GM13976 (cell line): ENCODE measurements around the gene SCN7A.

ENCODE experiments used
- DNase-seq: peaks from one replicate; pipeline ENCODE4 v3.0.0; 2012; ENCODE audit warnings: low spot score
- CTCF ChIP-seq: IDR thresholded peaks from 2 replicates; pipeline ENCODE4 v1.5.1; 2012; ENCODE audit warnings: borderline replicate concordance, mild to moderate bottlenecking; ENCODE audit not compliant: insufficient read depth; ENCODE audit errors: extremely low read depth, missing control alignments, control extremely low read depth
- in situ Hi-C: fragments of 300-500 bp; cut with MboI; formaldehyde crosslinking; loops from one replicate; pipeline ENCODE4 v1.12.0; 2022; ENCODE audit warnings: low sequenced_read_pairs, mixed read lengths, inconsistent platforms; ENCODE audit not compliant: unreplicated experiment

SCN7A gene

GRCh38 chr2:166406374-166406773, 87.7 kb downstream of the SCN7A start:
- no peak for TF ChIP-seq CTCF
- in situ Hi-C loops, result no loop called here
- DNase-seq, result no peak

GRCh38 chr2:166405569-166405926, 88.5 kb downstream of the SCN7A start:
- TF ChIP-seq CTCF, result no peak
- in situ Hi-C loops, result no loop called here
- no peak for DNase-seq

DNA sequence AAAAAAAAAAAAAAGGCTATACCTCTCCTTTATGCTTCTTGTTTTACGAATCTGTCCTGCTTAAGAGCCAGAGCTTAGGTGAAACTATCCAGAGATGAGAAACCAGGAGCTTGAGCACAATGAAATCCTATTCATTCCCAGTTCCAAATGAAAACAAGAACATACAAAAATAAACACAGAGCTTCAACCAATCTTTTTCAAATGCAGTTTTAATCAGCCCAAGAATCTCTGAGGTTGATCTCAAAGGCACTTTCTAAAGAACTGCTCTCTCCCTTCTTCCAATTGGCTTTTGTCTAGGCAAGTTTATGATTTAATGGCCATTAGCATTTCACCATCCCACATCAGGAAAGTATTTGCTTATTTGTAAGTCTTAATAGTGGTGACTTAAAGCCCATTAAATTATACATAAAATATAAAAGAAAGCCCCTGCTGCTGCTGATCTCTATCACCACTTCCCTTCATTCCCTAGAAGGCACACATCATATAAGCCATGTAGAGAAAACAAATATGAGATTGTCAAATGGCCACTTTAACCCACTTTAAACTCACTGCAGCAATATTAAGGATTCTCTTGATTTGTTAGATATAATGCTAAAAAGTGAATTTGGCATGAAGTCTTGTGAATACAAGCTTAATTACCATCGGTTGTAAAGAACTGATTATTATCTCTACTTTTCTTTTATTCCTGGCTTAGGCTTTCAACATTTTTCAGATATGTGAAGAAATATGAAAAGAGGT, 89.0 kb downstream of the SCN7A start:
- no peak for DNase-seq
- TF ChIP-seq CTCF, result no peak
- in situ Hi-C loops, result no loop called here

- DNase-seq, result no peak
- no peak for TF ChIP-seq CTCF
- in situ Hi-C loops, result no loop called here
Observed at GRCh38 chr2:166394245-166394644, 99.8 kb downstream of the SCN7A start.

- no peak for DNase-seq
- no peak for TF ChIP-seq CTCF
- in situ Hi-C loops, result no loop called here
Observed at GRCh38 chr2:166393008-166393407, 101.0 kb downstream of the SCN7A start.

- no peak for TF ChIP-seq CTCF
- in situ Hi-C loops, result no loop called here
- DNase-seq, result no peak
Observed at GRCh38 chr2:166388481-166389070, 105.5 kb downstream of the SCN7A start.
